Panc1 (cell line): Measurements from ENCODE around the gene SEC61B. TPM values are rescaled to one million over a fixed set of nuclear protein-coding genes. Genes with fewer than 3 reads are reported as not detected.

Experiments
- ATAC-seq: fragments of 200-7000 bp; cut with Tn5 transposase; 2 replicates; pipeline ENCODE4 v1.9.1; 2020; ENCODE audit warnings: mild to moderate bottlenecking, moderate library complexity
- BruUV-seq: library from RNA; stranded (reverse); fragments of 400-500 nt; replicated peaks from 2 replicates; lab custom pipeline; 2021; lab: Mats Ljungman, UMichigan
- CTCF ChIA-PET: fragments of 300-600 bp; sonication (Branson Sonifier 250); formaldehyde crosslinking; loops from one replicate; lab custom pipeline; 2022; ENCODE audit warnings: antibody characterized with exemption; lab: Charles Lee
- POLR2A ChIA-PET: fragments of 300-600 bp; sonication (Branson Sonifier 250); formaldehyde crosslinking; loops from one replicate; lab custom pipeline; 2022; ENCODE audit warnings: antibody characterized with exemption; lab: Charles Lee
- DNase-seq: peaks from one replicate; pipeline ENCODE4 v3.0.0-alpha.2; 2010; ENCODE audit warnings: low read depth, low spot score
- H3K27ac ChIP-seq: 2 replicates; pipeline ENCODE4 v1.5.1; 2011; ENCODE audit warnings: mild to moderate bottlenecking, low read length, inconsistent platforms
- H3K27me3 ChIP-seq: fragments of 200-500 bp; sonication (Bioruptor generic); 2 replicates; pipeline ENCODE4 v1.6.0; 2014; ENCODE audit warnings: low read length, inconsistent platforms; ENCODE audit not compliant: control insufficient read depth, insufficient read depth
- H3K36me3 ChIP-seq: fragments of 200-500 bp; sonication (Bioruptor generic); 2 replicates; pipeline ENCODE4 v1.5.1; 2014; ENCODE audit warnings: inconsistent platforms, mild to moderate bottlenecking, low read length, moderate library complexity; ENCODE audit not compliant: control insufficient read depth, insufficient read depth
- H3K4me1 ChIP-seq: 2 replicates; pipeline ENCODE4 v1.5.1; 2011; ENCODE audit warnings: inconsistent platforms, mild to moderate bottlenecking, low read length, moderate library complexity; ENCODE audit not compliant: control insufficient read depth, insufficient read depth
- H3K4me3 ChIP-seq, 2 experiments: 2 replicates each; pipeline ENCODE4 v1.5.1; 2011 to 2012; ENCODE audit warnings: low read depth in 2 of 2, low read length in 2 of 2, mild to moderate bottlenecking in 2 of 2, inconsistent platforms in 1 of 2, moderate library complexity in 1 of 2
- H3K9me3 ChIP-seq: fragments of 200-500 bp; sonication (Bioruptor generic); 2 replicates; pipeline ENCODE4 v1.5.1; 2014; ENCODE audit warnings: low read depth, mild to moderate bottlenecking, inconsistent platforms, low read length, moderate library complexity; ENCODE audit not compliant: control insufficient read depth, insufficient read depth
- CTCF ChIP-seq: fragments of 450-650 bp; IDR thresholded peaks from 2 replicates; pipeline ENCODE4 v1.5.1; 2017; ENCODE audit warnings: mild to moderate bottlenecking
- POLR2AphosphoS5 ChIP-seq: IDR thresholded peaks from 2 replicates; pipeline ENCODE4 v1.6.1; 2012; ENCODE audit warnings: mild to moderate bottlenecking, low read depth, low read length, moderate library complexity
- REST ChIP-seq, 2 experiments: IDR thresholded peaks; 2 replicates each; pipeline ENCODE4 v1.6.1; 2011 to 2012; ENCODE audit warnings: low read depth in 2 of 2, control low read depth in 1 of 2, low read length in 1 of 2, mild to moderate bottlenecking in 1 of 2, moderate library complexity in 1 of 2; ENCODE audit not compliant: insufficient read depth in 1 of 2
- SIN3A ChIP-seq: IDR thresholded peaks from 2 replicates; pipeline ENCODE4 v1.6.1; 2012; ENCODE audit warnings: low read depth, mild to moderate bottlenecking, low read length, moderate library complexity, borderline replicate concordance; ENCODE audit not compliant: insufficient read depth
- TCF7L2 ChIP-seq: IDR thresholded peaks from 2 replicates; pipeline ENCODE4 v1.6.1; 2011; ENCODE audit warnings: mild to moderate bottlenecking, low read depth, low read length, inconsistent platforms
- in situ Hi-C: cut with HindIII; loops from 2 replicates; pipeline ENCODE4 v1.10.0; 2016; ENCODE audit warnings: low sequenced_read_pairs, low pct_unique_long_range_greater_than_20kb
- intact Hi-C: fragments of 100-400 bp; cut with micrococcal nuclease; formaldehyde crosslinking; loops from one replicate; pipeline ENCODE4 v1.10.0; 2022; ENCODE audit not compliant: unreplicated experiment
- total RNA-seq: library from RNA; stranded (reverse); gene quantifications from one replicate; pipeline ENCODE4 v1.2.1, GENCODE V29; 2021; ENCODE audit not compliant: unreplicated experiment

SEC61B gene
- total RNA-seq, 1 experiment from 2014 or later, result 90.4 TPM

DNA sequence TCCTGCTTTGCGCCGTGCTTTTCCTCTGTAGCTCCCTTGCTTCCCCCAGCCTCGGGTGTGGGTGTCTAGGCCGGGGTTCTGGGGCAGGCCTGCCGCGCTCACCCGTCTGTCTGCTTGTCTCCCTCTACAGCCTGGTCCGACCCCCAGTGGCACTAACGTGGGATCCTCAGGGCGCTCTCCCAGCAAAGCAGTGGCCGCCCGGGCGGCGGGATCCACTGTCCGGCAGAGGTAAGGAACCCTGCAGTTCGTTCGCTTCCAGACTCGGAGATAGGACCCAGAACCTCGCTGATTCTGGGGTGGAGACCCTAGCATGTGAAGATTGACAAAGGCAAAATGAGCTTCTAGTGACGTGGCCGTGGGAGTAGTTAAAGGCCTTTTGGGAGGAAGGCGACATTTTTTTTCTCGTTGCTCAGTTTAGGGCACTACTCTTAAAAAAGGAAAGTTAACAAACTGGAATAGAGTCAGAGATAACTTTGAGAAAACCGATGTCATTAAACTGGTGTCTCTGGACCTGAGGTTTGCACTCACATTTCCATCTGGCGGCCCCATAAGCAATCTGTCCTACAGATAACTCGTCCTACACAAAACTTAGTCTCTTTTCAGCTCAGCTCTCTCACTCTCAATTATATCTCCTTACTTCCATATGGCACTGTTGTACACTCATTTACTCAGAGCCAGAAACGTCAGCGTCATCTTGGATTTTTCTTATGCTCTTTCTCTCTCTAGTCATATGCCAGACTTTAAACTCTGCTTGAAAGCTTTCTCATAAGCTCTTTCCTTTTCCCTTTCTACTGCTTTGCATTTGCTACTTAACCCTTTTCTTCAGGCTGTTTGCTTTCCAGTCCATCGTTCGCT lies 561 bp downstream of the SEC61B start:
- intact Hi-C loops (no loop called here), in situ Hi-C loops (no loop called here)
- H3K27me3 ChIP-seq, result no peaks in the 10 kb centered on the region
- ChIA-PET CTCF (no interaction called here), POLR2A (no interaction called here)
- TF ChIP-seq SIN3A, result 0 out of 2 replicates have a peak, but pooled peaks have one; percentile 43
- TF ChIP-seq TCF7L2, result no peak
- peak; percentile 47; the same call in 1 of the 2 replicates for ATAC-seq
- H3K36me3 ChIP-seq, result peaks cover 16% of the 10 kb centered on the region
- BruUV-seq, result TSS peak; percentile 76
- peak overlapping the region; percentile 95 for H3K27ac ChIP-seq
- peak overlapping the region; percentile 94 to 99 for H3K4me3 ChIP-seq
- peaks cover 3% of the 10 kb centered on the region; the same call in 1 of the 2 replicates for H3K4me1 ChIP-seq
- no peaks in the 10 kb centered on the region for H3K9me3 ChIP-seq
- DNase-seq, result no peak

- Histone ChIP-seq H3K36me3 (peaks cover 14% of the 10 kb centered on the region), H3K4me3 (no peak overlapping the region), H3K27ac (no peak overlapping the region), H3K9me3 (no peaks in the 10 kb centered on the region), H3K27me3 (no peaks in the 10 kb centered on the region), H3K4me1 (peaks cover 3% of the 10 kb centered on the region; the same call in 1 of the 2 replicates)
- ATAC-seq (no peak), DNase-seq (no peak)
- BruUV-seq, result no TSS peak
- CTCF ChIA-PET, result no interaction called here
- POLR2A ChIA-PET, result no interaction called here
- intact Hi-C loops, result no loop called here
- in situ Hi-C loops, result no loop called here
- TF ChIP-seq SIN3A, result no peak
Observed at GRCh38 chr9:99224445-99224844, 2.4 kb downstream of the SEC61B start.

- BruUV-seq, result no TSS peak
Observed at GRCh38 chr9:99226054-99226453, 4.0 kb downstream of the SEC61B start.

More at GRCh38 chr9:99226054-99226453, 4.0 kb downstream of the SEC61B start:
- ChIA-PET POLR2A (no interaction called here), CTCF (no interaction called here)
- no peaks in the 10 kb centered on the region for H3K27me3 ChIP-seq
- no peak for ATAC-seq
- TF ChIP-seq TCF7L2 (no peak), SIN3A (no peak), REST (IDR thresholded peaks at IDR 0.05; ENCODE audit: insufficient read depth in 1 of 2, low read depth in 2 of 2, low read length in 1 of 2) (no peak), CTCF (no peak), POLR2AphosphoS5 (no peak)
- no peak for DNase-seq
- no peaks in the 10 kb centered on the region for H3K9me3 ChIP-seq
- in situ Hi-C loops (no loop called here), intact Hi-C loops (no loop called here)
- H3K4me1 ChIP-seq, result peaks cover 3% of the 10 kb centered on the region; the same call in 1 of the 2 replicates
- no peak overlapping the region for H3K27ac ChIP-seq
- H3K4me3 ChIP-seq, result no peak overlapping the region
- peaks cover 19% of the 10 kb centered on the region for H3K36me3 ChIP-seq
